GM21515 (cell line): ENCODE measurements around the gene CHCHD6.

Source experiments
- ATAC-seq: cut with Tn5 transposase; IDR thresholded peaks from one replicate; pipeline ENCODE4 v1.9.1; 2021; ENCODE audit not compliant: unreplicated experiment

CHCHD6 gene, protein sequence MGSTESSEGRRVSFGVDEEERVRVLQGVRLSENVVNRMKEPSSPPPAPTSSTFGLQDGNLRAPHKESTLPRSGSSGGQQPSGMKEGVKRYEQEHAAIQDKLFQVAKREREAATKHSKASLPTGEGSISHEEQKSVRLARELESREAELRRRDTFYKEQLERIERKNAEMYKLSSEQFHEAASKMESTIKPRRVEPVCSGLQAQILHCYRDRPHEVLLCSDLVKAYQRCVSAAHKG

DNA sequence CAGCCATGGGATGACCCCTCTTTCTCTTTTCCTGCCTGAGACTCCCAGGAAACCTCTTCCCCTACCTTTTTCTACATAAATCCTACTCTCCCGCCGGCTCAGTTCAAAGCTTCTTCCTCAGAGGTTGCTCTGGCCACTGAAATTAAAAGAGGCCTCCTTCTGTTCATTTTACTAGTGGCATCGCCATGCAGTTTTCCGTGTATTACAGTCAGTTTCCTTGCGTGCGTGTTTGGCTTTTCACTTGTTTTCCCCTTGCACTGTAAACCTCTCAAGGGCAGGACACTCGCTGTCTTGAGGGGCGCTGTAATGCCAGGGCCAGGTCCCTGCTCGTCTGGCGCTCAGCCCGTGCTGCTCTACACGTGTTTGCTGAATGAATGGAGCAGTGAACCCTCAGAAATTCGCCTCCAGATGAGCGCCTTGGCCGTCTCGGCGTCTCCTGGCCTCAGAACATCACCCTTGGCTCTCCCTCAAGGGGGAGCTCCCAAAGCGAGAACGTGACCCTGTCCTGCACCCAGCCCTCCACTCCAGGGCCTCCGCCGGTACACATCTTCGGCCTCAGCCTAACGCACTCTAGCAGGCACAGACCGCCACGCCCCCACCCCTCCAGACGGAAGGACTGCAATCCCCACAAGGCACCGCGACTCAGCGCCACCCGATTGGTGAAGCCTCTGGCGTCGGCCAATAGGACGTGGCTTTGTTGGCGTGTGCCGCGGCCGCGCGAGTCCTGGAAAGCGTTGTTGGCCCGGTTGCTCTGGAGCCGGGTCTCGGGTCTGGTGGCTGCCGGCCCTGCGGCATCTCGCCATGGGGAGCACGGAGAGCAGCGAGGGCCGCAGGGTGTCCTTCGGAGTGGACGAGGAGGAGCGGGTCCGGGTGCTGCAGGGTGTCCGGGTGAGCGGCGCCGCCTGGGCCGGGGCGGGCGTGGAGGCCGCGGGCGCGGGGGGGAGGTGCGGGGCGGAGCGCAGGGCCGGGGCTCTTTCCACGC, at the start of gene CHCHD6:
Gene CHCHD6 (plus strand): TSS at position 729 of the 982 bp plus-strand sequence. CDS start 73 bp downstream, at position 802.
- peak; percentile 94 for ATAC-seq

- no peak for ATAC-seq
These were observed 49.3 kb upstream of the CHCHD6 start, which contains the start of gene TXNRD3 for GRCh38 chr3:126654571-126655383. TXNRD3 (minus strand) TSS chr3:126655124.

DNA sequence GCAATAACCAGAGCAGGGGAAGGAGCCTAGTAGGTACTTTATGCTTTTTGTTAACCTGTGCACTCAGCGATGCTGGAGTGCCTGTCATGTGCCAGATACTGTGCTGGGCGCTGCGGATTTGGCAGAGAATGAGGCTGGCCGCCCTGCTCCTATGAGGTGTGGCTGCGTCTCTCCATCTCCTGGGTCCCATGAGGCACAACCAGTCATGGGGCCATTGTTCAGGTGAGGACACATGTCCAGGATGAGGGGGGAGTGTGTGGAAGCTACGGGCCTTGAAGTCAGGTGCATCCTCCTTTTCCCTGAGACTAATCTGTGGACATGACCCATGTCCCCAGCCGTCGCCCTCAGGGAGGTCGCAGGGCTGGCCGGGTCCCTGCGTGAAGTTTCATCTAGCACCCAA, 48.2 kb upstream of the CHCHD6 start:
- ATAC-seq = no peak

GRCh38 chr3:126656371-126657134, 47.5 kb upstream of the CHCHD6 start:
- no peak for ATAC-seq

- ATAC-seq = no peak
These were observed 46.1 kb upstream of the CHCHD6 start for GRCh38 chr3:126657901-126658300.

- ATAC-seq = no peak
These were observed 45.5 kb upstream of the CHCHD6 start for GRCh38 chr3:126658584-126658983.

DNA sequence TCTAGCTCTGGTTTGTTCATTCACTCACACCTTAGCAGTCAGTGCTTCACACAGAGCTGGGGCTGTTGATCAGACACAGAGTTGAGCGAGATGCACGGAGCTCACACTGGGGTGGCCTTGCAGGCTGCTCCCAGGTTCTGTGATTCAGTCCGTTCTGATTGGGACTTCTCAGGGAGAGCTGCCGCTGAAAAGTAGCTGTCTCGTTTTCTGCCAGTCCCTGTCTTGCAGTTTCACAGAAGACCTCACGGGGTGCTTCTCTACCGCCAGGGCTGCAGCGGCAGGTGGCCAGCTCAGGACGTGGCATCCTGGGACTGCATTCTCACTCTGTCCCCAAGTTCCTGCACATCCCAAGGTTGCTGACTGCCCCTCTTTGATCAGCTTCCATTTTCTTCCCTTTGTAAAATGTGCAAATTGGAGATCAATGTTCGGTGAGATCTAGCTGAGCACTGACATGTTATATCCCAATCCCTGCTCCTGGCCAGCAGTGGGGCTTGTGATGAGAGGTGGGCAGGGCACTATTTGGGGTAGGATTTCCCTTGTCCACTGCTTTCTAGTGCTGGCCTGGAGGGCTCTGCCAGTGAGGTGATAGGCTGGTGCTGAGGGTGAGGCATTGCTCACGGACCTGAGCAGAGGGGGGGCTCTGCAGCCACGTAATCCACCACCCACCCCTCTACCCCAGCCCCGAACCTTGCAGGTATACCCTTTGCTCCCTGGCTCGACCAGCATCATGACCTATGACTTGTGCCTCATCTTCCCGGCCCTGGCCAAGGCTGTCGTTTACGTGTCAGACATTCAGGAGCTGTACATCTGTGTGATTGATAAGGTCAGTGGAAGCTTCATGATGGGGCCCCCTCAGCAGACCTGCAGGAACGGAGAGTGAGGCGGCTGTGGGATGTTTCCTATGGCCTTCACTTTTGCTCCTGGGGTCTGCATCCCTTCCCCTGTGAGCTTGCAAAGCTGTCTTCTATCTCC, 43.8 kb upstream of the CHCHD6 start:
- no peak for ATAC-seq

DNA sequence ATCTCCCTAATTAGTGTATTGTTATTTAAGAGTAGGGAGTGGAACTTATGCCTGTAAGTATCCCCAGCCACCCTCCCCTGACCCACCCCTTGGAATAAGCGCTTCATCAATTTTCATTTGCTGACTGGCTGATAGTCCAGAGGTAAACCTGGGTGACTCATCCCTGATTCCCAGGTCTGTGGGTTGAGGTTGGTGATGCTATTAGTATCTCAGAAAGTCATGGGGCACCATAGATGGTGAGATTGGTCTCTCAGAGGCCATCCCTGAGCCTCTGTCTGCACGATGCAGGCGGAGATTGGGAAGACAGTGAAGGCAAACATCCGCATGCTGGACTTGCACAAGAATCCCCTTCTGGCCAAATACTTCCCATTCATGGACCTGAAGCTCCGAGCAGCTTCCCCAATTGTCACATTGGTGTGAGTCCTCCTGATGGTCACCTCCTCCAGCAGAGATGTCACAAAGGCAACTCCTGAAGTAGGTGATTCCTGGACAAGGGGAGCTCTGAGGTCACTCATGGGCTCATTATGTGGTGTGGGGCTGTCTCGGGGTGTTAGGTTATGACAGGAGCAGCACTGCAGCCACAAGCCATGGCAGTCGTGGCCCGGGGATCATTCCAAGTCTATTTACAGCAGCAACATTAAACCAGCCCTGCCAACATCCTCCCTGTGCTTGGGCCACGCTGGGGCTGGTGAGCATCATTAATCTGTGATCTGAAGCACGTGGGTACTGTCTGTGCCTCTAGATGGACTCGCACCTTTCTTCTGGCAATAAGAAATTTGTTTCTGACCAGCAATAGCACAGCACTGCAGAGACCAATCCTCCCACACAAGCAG, 42.3 kb upstream of the CHCHD6 start:
- ATAC-seq = no peak

- no peak for ATAC-seq
These were observed 40.8 kb upstream of the CHCHD6 start for GRCh38 chr3:126663257-126663656.

DNA sequence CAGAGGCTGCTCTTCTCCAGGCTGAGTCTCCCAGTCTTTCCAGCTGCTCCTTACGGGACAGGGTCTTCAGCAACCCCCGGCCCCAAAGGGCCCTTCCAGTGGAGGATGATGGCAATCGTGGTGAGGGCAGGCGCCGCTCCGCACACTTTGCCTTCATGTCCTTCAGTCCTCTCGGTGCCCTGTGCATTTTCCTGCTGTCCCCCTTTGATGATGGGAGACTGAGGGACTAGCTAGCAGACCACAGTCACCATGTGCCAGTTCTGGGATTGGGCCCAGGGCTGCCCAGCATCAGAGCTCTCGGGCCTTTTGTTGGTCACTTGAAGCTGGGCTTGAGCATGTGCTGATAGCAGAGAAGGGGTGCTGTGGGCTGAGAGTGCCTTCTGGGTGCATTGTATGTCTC, 40.3 kb upstream of the CHCHD6 start:
- ATAC-seq = no peak

DNA sequence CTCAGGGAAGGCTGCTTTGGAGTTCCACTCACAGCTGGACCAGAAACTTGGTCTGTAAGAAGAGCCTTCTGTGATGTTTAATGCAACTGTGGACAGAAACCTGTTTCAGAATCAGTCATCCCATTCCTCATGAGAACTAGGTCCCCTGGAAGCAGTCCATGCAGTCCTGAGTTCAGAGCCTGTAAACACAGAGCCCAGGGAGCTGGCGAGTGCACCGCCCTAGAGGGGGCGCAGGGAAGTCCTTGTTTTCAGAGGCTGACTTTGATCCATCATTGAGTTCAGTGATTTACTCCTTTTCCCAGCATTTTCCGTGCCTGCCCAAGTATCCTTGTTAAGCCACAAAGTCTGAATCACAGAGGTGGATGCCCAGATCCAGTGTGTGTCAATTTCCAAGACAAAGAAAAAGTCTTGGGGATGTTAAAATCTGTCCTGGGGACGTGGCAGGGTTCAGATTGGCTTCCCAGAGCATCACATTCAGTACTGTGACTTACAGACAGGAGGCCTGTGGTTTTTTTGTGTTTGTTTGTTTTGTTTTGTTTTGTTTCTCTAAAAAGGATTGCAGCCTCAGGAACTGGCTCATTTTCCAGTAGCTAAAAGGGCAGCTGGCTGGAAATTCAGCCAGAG, 39.3 kb upstream of the CHCHD6 start:
- no peak for ATAC-seq

- no peak for ATAC-seq
These were observed 38.7 kb upstream of the CHCHD6 start for GRCh38 chr3:126665221-126665936.

DNA sequence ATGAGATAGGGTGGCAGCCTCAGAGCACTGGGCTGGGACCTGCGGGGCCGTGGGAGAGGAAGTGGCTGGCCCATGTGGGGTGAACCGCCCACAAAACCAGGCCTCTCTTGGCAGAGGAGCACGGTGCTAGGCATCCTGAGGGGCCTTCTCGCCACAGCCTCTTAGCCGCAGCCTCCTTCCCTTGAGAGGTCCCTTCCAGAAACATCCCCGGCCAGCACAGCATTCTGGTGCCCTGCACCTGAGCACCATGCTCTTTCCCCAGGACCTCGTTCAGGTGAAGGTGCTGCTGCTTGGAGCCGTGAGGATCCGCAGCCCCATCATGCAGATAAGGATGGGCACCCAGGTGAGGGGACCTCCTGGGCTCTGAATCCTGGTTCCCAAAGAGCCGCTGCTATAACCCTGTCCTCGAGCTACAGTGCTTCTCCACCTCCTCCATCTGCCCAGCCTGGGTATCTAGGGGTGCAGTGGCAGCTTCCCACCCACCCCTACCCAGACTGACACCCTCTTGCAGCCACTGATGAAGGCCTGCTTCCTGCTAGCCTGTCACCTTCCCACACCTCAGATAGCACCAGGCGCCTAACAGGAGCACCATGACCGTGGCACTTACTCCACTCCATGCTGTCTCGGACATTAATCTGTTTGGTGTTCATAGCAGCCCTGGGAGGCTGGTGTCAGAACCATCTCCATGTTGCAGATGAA, 37.9 kb upstream of the CHCHD6 start:
- ATAC-seq = no peak

GRCh38 chr3:126666658-126667528, 37.1 kb upstream of the CHCHD6 start:
- ATAC-seq = no peak

DNA sequence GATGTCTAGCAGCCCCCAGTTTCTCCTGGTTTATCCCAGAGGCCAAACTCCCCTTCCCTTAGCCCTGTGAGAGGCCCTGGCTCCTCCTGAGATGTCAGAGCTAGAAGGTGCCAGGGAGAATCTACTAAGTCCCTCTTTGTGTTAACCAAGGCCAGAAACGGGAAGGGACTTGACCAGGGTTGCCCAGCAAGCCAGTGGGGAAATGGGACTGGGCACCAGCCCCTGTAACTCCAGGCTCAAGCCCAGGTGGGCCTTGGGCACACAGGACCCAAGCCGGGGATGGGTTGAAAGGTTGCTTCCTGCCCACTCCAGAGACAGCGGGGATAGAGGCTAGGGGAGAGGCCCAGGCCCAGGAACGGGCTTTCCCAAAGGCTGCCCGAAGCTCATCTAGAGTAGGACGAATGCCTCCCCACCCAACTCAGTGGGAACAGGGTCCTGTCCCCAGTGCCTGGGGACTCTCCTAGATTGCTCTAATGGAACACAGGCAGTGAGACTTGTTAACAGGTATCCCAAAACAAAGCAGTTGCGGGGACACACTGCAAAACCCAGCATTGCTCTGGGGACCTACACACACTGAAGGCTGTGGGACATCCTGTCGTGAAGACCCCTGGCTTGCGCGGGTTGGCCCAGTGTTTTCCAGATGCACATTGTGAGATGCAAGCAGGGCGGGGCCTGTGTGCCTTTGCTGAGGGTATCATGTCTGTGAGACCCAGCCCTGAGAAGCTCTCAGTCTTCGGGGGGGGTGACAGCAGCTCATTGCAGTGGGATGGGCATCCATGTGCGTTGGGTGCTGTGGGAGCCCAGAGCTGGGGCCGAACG, 36.2 kb upstream of the CHCHD6 start:
- no peak for ATAC-seq
